CD4-positive, alpha-beta T cell treated with Interleukin-4 for 1 hour (primary cell): ENCODE measurements around the gene IL36RN.

Source experiments
- DNase-seq, 2 donors: peaks; one replicate each; pipeline ENCODE4 v3.0.0-alpha.2; 2020 to 2022

IL36RN gene

DNA sequence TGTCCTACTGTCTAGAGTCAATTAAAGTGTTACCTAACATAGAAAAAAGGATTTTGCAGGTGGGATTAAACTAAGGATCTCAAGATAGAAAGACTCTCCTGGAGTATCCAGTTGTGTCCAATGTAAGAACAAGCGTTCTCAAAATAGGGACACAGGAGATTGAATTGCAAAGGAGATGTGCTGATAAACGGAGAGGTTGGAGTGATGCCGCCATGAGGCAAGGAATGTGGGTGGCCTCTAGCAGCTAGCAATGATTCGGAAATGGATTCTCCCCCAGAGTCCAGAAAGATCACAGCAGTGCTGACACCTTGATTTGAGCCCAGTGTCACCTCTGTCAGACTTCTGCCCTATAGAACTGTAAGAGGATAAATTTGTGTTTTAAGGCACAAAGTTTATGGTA lies 44.3 kb downstream of the IL36RN start:
- no peak for DNase-seq

DNA sequence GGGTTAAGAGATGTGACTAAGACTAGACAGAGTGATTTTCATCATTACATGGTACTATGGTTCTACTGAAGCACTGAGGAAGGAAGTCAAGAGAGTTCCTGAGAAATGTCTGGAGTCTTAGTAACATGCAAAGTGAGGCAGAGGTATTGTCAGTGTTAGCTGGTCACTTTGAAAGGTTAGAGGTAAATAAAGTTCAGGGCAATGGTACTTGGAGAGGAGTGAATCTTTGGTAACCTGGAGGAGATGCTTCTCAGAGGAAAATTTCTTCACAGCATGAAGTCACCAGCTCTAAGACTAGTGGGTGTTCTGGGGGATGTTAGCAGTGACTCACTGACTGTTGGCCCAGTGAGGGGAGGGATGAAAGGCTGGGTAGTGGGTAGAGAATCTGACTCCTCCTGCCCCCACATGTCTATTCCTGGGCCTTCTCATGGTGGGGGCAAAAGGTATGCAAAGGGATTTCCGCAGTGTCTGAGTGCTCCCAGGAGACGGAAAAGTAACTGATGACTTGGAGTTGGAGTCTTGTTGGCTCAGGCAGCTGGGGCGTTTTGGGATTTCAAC lies 45.1 kb downstream of the IL36RN start:
- no peak for DNase-seq

DNA sequence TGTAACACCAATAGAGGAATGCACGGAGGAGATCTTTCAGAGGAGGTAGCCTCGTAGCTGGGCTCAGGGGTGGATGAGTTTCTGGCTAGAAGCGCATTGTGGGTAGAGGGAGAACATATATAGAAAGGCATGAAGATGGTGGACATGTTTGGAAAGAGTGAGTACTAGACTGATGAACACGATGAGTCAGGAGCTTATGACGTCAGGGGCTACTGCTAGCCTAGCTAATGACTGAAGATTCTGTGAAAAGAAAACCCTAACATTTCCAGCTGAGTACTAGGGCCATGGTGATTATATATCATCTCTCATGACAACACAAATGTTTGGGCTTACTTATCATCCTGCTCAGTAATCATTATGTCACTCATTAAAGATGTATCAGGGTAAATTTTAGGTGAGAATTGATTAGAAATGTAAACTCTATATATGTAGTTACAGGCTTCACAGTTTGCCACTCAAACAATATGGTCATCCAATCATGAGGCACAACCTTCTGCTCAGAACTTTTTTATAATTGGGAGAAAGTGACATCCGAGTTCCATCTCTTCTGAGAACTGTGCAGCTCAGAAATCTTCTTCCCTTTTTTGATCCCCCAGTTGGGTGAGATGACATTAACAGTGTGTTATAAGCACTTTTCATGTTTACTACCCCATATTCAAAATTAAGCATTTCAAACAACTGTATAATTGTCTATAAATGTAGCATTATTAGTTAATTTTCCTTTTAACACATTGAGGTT lies 46.2 kb downstream of the IL36RN start:
- peak in 1 of 2 donors; percentile 34 for DNase-seq

DNA sequence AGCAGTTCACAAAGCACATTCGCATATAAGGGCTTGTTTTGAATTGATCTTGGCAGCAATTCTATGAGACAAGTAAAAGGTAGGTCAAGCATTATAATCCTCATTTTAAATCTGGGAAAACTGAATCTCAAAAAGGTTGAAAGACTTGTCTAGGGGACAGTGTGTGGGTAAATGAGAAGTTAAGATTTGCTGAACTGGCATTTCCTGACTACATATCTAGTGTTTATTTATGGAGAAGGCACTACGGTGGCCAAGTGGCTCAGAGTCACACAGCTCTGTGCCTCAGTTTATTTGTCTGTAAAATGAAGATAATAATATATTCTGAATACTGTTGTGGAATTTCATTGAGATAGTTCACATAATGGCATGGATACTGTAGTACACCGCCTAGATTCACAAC lies 52.1 kb downstream of the IL36RN start:
- no peak for DNase-seq

DNA sequence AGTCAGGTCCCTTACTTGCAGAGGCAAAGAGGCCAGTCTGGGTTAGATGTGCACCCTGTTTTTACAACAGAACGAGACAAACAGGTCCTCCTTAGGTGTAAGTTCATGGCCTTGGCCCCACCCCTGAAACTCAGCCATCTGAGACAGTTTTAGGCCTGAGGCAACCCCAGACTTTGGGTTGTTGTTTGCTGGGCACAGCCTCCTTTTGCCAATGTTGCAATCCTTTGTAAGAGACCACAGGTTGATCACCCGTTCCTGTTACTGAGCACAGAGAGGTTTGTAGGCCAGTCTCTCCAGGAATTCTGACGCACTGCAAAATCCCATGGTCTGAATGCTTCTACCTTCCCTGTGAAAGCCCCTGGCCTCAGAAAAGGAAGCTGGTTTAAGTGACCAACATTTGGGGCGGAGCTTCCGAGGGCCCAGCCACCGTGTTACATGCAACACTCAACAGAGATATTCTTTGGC lies 52.9 kb downstream of the IL36RN start:
- peak; percentile 12 to 69 for DNase-seq

DNA sequence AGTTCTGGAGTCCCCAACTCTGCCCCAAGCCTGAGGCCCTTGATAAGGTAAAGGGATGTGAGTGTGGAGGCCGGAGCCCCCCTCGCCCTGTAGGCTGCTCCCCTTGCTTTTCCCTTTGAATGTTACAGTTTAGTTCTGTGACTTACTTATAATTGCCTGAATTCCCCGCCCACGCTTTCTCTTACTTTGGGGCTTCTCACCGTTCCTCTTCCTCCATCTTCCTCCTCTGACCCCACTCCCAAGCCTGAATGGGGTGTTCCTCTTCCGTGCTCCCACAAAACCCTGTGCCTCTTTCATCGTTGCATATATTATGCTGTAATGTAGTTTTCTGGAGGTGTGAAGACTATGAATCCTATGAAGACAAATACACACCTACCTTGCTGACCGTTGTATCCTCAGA lies 53.4 kb downstream of the IL36RN start:
- DNase-seq: no peak

DNA sequence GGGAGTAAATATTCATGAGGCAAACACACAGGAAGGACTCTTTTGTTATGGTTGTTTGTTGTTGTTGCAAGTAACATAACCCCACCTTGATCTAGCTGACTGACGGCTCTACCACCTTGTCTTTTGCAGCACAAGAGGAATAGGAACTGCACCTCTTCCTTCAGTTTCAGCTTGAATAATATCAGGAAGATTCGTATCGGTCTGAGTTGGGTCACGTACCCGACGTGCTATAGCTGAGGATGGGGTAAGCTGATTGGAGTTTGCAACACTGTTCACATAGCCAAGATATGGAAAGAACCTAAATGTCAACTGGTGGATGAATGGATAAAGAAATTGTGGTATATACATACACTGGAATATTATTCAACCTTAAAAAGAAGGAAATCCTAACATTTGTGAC lies 53.9 kb downstream of the IL36RN start:
- no peak for DNase-seq

DNA sequence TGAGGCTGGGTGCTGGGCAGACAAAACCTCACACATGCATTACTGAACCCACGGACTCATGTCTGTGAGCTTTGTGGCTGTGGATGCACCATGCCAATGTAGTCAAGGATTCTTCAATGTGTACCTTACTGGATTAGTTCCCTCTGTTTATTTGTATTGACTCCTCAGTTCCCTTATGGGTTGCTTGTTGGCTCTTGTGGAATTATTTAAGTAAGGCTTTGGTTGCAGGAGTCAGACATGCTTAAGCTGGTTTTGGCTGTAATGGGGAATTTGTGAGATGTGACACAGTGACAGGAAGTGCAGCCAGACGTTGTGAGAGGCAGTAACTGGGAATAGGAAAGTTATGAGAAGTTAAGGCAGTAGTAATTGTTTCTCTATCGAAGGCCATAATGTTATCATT lies 54.8 kb downstream of the IL36RN start:
- DNase-seq: no peak
